Measurements from ENCODE around the gene SRP68.
A peak's percentile ranks its signal among the peaks of the same experiment; 100 is the strongest.
"Not testable (repeated sequence)": the region's sequence is repeated elsewhere in the genome, so short reads cannot be mapped to it uniquely, and the experiment has no call there.

Gene SRP68

DNA sequence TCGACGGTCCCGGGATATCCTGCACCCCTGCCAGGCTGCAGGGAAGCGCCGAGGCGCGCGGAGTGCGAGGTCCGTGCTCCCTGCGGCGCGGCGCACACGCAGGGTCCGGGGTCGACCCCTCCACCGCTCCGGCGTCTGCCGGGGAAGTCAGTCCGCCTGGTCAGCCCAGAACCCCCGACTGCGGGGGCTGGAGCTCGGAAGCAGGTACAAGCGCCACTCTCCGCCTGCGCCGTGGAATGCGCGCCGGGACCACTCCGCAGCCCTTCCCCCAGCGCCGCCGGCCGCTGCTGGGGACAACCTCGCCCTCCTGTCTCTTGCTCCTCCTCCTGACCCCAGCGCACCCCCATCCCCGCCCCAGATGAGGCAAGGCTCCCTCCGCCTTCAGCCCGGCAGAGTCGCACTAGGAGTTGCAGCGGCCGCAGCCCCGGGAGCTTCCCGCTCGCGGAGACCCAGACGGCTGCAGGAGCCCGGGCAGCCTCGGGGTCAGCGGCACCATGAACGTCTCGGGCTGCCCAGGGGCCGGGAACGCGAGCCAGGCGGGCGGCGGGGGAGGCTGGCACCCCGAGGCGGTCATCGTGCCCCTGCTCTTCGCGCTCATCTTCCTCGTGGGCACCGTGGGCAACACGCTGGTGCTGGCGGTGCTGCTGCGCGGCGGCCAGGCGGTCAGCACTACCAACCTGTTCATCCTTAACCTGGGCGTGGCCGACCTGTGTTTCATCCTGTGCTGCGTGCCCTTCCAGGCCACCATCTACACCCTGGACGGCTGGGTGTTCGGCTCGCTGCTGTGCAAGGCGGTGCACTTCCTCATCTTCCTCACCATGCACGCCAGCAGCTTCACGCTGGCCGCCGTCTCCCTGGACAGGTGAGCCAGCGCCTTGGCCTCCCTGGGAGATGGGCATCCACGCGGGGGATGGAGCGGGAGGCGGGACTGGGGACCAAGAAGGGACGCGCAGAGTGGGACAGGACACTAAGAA is 2.4 kb upstream of the SRP68 start, which contains the start of gene GALR2:
Gene GALR2, plus strand, starts transcription at position 392 of the 974 bp plus-strand sequence. Its CDS starts 103 bp downstream, at position 495.
- H3K4me1 ChIP-seq (ENCODE audit: insufficient read depth, low read length): peaks cover 40% of the 10 kb centered on the region

DNA sequence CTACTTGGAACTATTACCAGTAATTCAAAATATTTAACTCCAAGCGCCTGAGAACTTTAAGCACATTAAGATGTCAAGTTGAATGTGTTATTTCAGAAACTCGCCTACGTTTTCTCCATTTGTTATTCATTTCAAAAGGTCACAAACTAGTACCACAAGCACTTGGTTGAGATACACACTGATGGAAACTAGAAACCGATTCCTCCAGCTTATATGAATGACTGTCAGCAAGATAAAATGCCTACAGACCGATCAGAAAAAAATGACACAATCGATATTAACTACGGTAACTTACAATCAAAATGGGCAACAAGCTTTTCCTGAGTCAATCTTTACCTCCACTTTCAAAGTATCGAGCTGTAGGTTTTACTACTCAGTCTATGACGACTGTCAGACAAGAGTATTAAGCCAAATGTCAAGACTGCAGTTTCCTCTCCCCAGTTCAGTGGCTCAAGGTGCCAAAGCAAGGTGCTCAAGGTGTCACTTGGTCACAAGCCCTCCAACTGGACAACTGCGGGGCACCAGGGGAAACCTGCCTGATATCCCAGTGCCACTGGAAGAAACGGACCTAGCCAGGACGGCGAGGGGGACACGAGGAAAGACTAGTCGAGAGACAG is 678 bp downstream of the SRP68 start:
- peaks cover 18 to 31% of the 10 kb centered on the region in 2 donors for H3K27me3 ChIP-seq (ENCODE audit: control insufficient read depth in 1 of 2, insufficient read depth in 2 of 2, low read length in 2 of 2)
- peak overlapping the region; percentile 79 to 100 for H3K4me3 ChIP-seq (ENCODE audit: low read depth in 1 of 2, low read length in 2 of 2)
- H3K9me3 ChIP-seq (ENCODE audit: low read length): no peaks in the 10 kb centered on the region
- peak overlapping the region; percentile 90 for H3K27ac ChIP-seq (ENCODE audit: low read depth, low read length)
- peaks cover 12% of the 10 kb centered on the region for H3K36me3 ChIP-seq (ENCODE audit: insufficient read depth, low read length)
- H3K9ac ChIP-seq (ENCODE audit: low read length): peak overlapping the region; percentile 99
- H3K4me1 ChIP-seq (ENCODE audit: insufficient read depth, low read length): peaks cover 33% of the 10 kb centered on the region

More for the DNA sequence above, 2.4 kb upstream of the SRP68 start, which contains the start of gene GALR2:
- H3K4me3 ChIP-seq (ENCODE audit: low read depth in 1 of 2, low read length in 2 of 2): peak within 1 kb of the TSS; percentile 27 to 47
- H3K36me3 ChIP-seq (ENCODE audit: insufficient read depth, low read length): no peaks in the 10 kb centered on the region
- no peaks in the 10 kb centered on the region for H3K9me3 ChIP-seq (ENCODE audit: low read length)
- no peak within 1 kb of the TSS for H3K9ac ChIP-seq (ENCODE audit: low read length)
- H3K27me3 ChIP-seq (ENCODE audit: control insufficient read depth in 1 of 2, insufficient read depth in 2 of 2, low read length in 2 of 2): peaks cover 44 to 61% of the 10 kb centered on the region in 2 donors
- no peak within 1 kb of the TSS for H3K27ac ChIP-seq (ENCODE audit: low read depth, low read length)

GRCh38 chr17:76065775-76066174 is 6.5 kb downstream of the SRP68 start:
- Histone ChIP-seq H3K36me3 (ENCODE audit: insufficient read depth, low read length) (peaks cover 58% of the 10 kb centered on the region), H3K4me3 (ENCODE audit: low read depth in 1 of 2, low read length in 2 of 2) (no peak overlapping the region), H3K9me3 (ENCODE audit: low read length) (no peaks in the 10 kb centered on the region), H3K9ac (ENCODE audit: low read length) (no peak overlapping the region), H3K27ac (ENCODE audit: low read depth, low read length) (no peak overlapping the region), H3K27me3 (ENCODE audit: control insufficient read depth in 1 of 2, insufficient read depth in 2 of 2, low read length in 2 of 2) (no peaks in the 10 kb centered on the region), H3K4me1 (ENCODE audit: insufficient read depth, low read length) (peaks cover 8% of the 10 kb centered on the region)

DNA sequence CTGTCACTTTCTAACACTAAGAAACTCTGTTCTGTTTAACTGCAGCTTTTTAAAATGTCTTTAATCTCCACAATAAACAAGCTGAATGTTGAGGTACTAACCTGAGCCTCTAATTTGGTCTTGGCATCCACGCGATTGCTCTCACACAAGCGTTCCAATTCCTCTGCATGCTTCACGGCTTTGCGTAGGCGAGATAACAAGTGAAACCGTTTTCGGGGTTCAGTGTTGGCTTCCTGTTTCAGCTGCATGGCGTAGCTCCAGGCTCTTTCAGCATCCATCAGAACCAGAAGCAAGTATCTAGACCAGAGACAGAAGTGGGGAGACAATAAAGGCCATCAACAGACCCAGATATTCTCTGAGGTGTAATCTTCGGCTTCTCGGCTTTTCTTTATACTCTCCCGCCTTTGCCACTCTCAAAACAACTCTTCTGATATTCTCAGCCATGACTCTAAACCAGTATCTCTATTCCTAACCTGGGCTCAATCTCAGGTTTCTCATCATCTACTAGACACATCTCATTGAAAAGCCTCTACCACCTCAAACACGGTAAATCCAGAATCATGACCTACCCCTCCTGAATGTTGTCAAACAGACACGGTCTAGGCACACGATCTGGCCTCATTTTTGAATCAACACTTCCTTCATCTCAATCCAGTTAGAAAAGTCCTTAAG is 8.3 kb downstream of the SRP68 start:
- H3K4me1 ChIP-seq (ENCODE audit: insufficient read depth, low read length): no peaks in the 10 kb centered on the region
- H3K36me3 ChIP-seq (ENCODE audit: insufficient read depth, low read length): peaks cover 65% of the 10 kb centered on the region
- H3K27me3 ChIP-seq (ENCODE audit: control insufficient read depth in 1 of 2, insufficient read depth in 2 of 2, low read length in 2 of 2): no peaks in the 10 kb centered on the region
- no peak overlapping the region for H3K4me3 ChIP-seq (ENCODE audit: low read depth in 1 of 2, low read length in 2 of 2)
- H3K9me3 ChIP-seq (ENCODE audit: low read length): no peaks in the 10 kb centered on the region
- no peak overlapping the region for H3K27ac ChIP-seq (ENCODE audit: low read depth, low read length)
- H3K9ac ChIP-seq (ENCODE audit: low read length): no peak overlapping the region

- not testable (repeated sequence) for H3K27me3 ChIP-seq (ENCODE audit: control insufficient read depth in 1 of 2, insufficient read depth in 2 of 2, low read length in 2 of 2); H3K9me3 ChIP-seq (ENCODE audit: low read length); H3K9ac ChIP-seq (ENCODE audit: low read length); H3K4me3 ChIP-seq (ENCODE audit: low read depth in 1 of 2, low read length in 2 of 2); H3K4me1 ChIP-seq (ENCODE audit: insufficient read depth, low read length); H3K27ac ChIP-seq (ENCODE audit: low read depth, low read length)
- H3K36me3 ChIP-seq (ENCODE audit: insufficient read depth, low read length): peaks cover 58% of the 10 kb centered on the region
Observed at GRCh38 chr17:76058264-76058663, 14.1 kb downstream of the SRP68 start.

- no peak overlapping the region for H3K27ac ChIP-seq (ENCODE audit: low read depth, low read length)
- H3K36me3 ChIP-seq (ENCODE audit: insufficient read depth, low read length): peaks cover 53% of the 10 kb centered on the region
- H3K27me3 ChIP-seq (ENCODE audit: control insufficient read depth in 1 of 2, insufficient read depth in 2 of 2, low read length in 2 of 2): no peaks in the 10 kb centered on the region
- no peak overlapping the region for H3K9ac ChIP-seq (ENCODE audit: low read length)
- no peaks in the 10 kb centered on the region for H3K4me1 ChIP-seq (ENCODE audit: insufficient read depth, low read length)
- H3K4me3 ChIP-seq (ENCODE audit: low read depth in 1 of 2, low read length in 2 of 2): no peak overlapping the region
- no peaks in the 10 kb centered on the region for H3K9me3 ChIP-seq (ENCODE audit: low read length)
Observed at GRCh38 chr17:76056882-76057281, 15.4 kb downstream of the SRP68 start.

DNA sequence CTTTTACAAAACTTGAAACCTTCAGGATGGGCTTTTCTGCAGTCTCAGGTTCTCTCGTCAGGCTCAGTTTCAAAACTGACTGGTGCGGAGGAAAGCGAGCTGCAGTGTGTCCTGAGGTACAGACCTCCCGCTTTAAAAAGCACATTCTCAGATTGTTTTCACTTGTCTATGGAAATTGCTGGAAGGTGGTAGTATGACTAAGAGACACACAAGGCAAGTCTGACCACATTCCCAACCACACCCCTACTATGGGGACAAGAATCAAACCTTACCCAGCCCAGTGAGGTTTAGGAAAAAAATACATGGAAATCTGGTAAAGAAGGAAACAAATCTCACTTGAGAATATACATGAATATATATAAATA is 18.2 kb downstream of the SRP68 start:
- H3K36me3 ChIP-seq (ENCODE audit: insufficient read depth, low read length): peaks cover 53% of the 10 kb centered on the region
- H3K9ac ChIP-seq (ENCODE audit: low read length): no peak overlapping the region
- no peak overlapping the region for H3K27ac ChIP-seq (ENCODE audit: low read depth, low read length)

DNA sequence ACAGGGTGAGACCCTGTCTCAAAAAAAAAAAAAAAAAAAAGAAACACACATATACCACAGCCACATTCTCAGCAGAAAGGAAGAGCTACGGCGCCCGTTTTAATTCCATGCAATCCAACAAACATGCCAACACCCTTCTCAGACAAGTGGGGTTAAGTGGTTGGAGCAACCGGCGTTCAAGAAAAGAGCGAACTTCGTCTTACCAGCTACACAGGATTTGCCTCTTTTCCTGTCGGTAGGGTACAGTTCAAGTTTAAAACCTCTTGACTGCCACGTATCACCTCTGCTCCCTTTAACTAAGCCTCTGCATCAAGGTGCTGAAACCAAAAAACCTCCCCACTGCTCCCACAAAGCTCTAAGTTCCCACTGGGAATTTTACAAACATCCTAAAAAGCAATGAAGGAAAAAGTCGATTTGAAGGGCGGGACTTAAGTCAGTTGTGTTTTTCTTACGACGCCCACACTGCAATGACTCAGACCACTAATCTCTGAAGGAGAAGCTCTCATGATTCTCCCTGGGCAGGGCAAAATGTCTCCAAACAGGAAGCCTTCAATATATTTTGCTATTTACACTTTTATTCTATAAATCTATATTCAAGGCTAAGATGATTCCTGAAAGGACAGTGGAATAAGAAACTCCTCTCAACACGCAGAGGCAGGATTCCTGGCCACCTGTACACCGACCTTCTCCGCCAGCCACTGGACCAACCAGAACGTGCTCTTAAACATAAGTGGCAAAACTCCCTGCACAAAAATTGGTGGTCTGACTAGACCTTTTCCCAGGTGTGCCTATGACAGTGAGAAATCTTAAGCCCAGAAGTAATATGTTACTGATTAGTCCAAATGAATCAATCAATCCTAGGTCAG is 18.8 kb downstream of the SRP68 start:
- H3K27me3 ChIP-seq (ENCODE audit: control insufficient read depth in 1 of 2, insufficient read depth in 2 of 2, low read length in 2 of 2): no peaks in the 10 kb centered on the region
- H3K27ac ChIP-seq (ENCODE audit: low read depth, low read length): no peak overlapping the region
- no peak overlapping the region for H3K9ac ChIP-seq (ENCODE audit: low read length)
- no peaks in the 10 kb centered on the region for H3K9me3 ChIP-seq (ENCODE audit: low read length)
- H3K36me3 ChIP-seq (ENCODE audit: insufficient read depth, low read length): peaks cover 53% of the 10 kb centered on the region
- no peak overlapping the region for H3K4me3 ChIP-seq (ENCODE audit: low read depth in 1 of 2, low read length in 2 of 2)
- H3K4me1 ChIP-seq (ENCODE audit: insufficient read depth, low read length): peaks cover 8% of the 10 kb centered on the region

More for the DNA sequence above, 18.2 kb downstream of the SRP68 start:
- no peaks in the 10 kb centered on the region for H3K9me3 ChIP-seq (ENCODE audit: low read length)
- no peak overlapping the region for H3K4me3 ChIP-seq (ENCODE audit: low read depth in 1 of 2, low read length in 2 of 2)
- H3K4me1 ChIP-seq (ENCODE audit: insufficient read depth, low read length): peaks cover 3% of the 10 kb centered on the region
- H3K27me3 ChIP-seq (ENCODE audit: control insufficient read depth in 1 of 2, insufficient read depth in 2 of 2, low read length in 2 of 2): no peaks in the 10 kb centered on the region

DNA sequence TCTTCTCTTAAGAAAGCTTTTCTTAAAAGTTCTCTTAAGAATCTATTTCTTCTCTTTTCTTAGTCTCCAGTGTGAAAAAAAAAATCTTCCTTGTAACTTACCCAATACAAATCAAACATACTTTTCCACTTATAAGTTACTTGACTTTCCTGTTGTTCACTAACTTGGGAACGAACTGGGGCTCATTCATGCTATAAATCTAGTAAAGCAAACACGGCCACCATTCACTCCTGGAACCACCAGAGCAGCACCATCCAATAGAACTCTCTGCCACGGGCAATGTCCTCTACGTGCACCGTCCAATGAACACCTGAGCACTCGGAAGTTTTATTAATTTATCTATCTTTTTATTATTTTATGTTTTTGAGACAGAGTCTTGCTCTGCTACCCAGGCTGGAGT is 20.8 kb downstream of the SRP68 start:
- H3K36me3 ChIP-seq (ENCODE audit: insufficient read depth, low read length): peaks cover 49% of the 10 kb centered on the region
- H3K27me3 ChIP-seq (ENCODE audit: control insufficient read depth in 1 of 2, insufficient read depth in 2 of 2, low read length in 2 of 2): no peaks in the 10 kb centered on the region
- H3K27ac ChIP-seq (ENCODE audit: low read depth, low read length): no peak overlapping the region
- H3K4me1 ChIP-seq (ENCODE audit: insufficient read depth, low read length): peaks cover 8% of the 10 kb centered on the region
- no peak overlapping the region for H3K9ac ChIP-seq (ENCODE audit: low read length)
- H3K4me3 ChIP-seq (ENCODE audit: low read depth in 1 of 2, low read length in 2 of 2): no peak overlapping the region
- H3K9me3 ChIP-seq (ENCODE audit: low read length): no peaks in the 10 kb centered on the region

DNA sequence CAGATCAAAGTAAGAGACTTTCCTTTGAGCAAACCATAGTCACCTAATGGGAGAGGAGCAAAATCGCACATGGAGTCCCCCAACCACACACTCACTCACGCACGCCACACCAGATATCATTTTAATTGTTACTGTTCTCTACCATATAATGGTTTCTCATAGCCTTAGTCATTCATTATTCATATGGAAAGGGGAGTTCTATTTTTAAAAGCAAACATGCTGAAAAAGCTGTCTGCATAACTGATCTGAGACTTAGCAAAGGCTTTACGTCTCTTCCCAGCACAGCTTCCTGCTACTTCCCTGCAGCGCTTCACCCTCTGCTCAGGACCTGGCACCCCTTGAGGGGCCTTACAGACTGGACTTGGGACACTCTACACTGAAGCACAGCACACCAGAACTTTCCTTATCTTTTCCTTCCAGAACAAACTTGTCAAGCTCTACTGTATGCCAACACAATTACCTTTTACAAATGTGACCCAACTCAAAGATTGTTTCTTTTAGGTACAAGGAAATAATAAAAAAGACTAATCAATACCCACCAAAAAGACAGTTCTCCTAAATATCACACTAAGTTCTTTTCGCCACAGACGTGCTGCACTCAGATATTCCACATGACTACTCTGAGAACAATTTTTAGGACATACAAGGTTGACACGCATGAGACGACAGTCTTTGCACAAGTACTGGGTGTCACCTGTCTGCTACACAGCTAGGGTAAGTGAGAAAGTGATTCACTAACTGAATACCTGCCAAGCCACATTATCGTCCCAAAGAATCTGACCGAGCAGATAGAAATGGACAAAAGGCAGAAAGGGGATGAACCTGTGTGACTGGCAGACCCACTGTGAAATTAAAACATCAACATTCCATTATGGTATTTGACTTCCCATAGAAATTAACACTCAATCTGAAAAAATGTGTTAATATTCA is 21.5 kb downstream of the SRP68 start:
- H3K9me3 ChIP-seq (ENCODE audit: low read length): no peaks in the 10 kb centered on the region
- peaks cover 48% of the 10 kb centered on the region for H3K36me3 ChIP-seq (ENCODE audit: insufficient read depth, low read length)
- no peak overlapping the region for H3K9ac ChIP-seq (ENCODE audit: low read length)
- no peak overlapping the region for H3K4me3 ChIP-seq (ENCODE audit: low read depth in 1 of 2, low read length in 2 of 2)
- H3K4me1 ChIP-seq (ENCODE audit: insufficient read depth, low read length): peaks cover 8% of the 10 kb centered on the region
- H3K27me3 ChIP-seq (ENCODE audit: control insufficient read depth in 1 of 2, insufficient read depth in 2 of 2, low read length in 2 of 2): no peaks in the 10 kb centered on the region
- no peak overlapping the region for H3K27ac ChIP-seq (ENCODE audit: low read depth, low read length)
